ELF-1 (cell line): Measurements from ENCODE around the gene ANK2.

Experiments used
- DNase-seq: peaks from one replicate; pipeline ENCODE4 v3.0.0-alpha.2; 2016; ENCODE audit warnings: low read depth, low spot score

ANK2 gene

DNA sequence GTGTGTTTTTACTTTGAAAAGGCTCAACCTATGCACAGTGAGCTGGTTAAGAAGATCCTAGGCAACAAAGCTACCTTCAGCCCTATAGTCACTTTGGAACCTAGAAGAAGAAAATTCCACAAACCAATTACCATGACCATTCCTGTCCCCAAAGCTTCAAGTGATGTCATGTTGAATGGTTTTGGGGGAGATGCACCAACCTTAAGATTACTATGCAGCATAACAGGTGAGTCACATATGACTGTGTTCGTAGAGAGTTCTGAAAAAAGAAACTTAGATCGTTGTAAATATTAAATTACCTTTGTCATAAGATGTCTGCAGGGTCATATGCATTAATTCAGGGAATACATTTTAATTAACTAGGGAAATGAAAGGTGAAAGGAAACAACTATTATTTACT, 287.1 kb downstream of the ANK2 start:
- DNase-seq = no peak

DNA sequence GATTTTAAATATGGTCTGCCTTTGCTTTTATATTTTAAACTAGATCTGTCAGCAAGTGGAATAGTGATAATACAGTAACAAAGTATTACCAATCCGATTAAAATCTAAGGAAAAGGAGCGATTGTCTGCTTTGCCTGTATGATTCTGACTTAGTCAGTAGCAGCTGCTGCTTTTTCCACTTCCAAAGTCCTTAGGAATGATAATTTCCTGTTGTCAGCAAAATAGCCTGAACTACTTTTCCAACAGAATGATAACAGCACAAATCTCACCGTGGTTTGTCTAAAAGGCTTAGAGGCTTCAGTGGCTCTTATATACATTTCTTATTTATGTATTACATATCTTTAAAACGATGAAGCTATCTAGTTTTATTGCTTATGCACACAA, 290.0 kb downstream of the ANK2 start:
- no peak for DNase-seq

DNA sequence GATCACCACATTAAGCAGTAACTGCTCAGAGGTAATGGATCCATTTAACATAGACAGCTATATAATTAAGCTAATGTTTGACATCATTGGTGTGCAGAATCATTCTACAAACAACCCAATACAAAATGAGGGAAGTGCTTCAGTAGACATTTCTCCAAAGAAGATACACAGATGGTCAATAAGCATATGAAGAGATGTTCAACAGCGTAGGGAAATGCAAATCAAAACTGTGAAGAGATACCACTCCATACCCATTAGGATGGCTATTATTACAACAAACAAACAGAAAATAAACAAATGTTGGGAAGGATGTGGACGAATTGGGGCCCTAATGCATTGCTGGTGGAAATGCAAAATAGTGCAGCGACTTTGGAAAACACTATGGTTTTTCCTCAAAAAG, 294.6 kb downstream of the ANK2 start:
- DNase-seq = no peak

- DNase-seq = no peak
These were observed 297.8 kb downstream of the ANK2 start for GRCh38 chr4:113347245-113347644.

- no peak for DNase-seq
These were observed 300.0 kb downstream of the ANK2 start for GRCh38 chr4:113349430-113349829.

DNA sequence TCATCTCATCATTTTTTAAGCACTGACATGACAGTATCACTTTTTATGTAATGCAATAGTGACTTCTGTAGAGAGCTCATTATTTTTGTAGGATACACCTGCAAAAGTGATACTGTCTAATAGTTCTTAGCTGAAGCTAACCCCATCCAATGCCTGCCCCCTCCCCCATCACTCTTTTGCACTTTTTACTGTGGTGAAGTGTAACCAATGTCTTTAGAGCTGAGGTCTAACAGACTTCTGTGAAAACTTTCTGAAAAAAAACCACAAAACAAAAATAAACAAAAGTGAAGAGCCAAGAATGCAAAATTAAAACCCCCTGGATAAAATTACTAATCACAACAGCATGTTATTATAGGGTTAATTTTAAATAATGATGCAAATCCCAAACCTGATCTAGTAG, 301.1 kb downstream of the ANK2 start:
- no peak for DNase-seq

DNA sequence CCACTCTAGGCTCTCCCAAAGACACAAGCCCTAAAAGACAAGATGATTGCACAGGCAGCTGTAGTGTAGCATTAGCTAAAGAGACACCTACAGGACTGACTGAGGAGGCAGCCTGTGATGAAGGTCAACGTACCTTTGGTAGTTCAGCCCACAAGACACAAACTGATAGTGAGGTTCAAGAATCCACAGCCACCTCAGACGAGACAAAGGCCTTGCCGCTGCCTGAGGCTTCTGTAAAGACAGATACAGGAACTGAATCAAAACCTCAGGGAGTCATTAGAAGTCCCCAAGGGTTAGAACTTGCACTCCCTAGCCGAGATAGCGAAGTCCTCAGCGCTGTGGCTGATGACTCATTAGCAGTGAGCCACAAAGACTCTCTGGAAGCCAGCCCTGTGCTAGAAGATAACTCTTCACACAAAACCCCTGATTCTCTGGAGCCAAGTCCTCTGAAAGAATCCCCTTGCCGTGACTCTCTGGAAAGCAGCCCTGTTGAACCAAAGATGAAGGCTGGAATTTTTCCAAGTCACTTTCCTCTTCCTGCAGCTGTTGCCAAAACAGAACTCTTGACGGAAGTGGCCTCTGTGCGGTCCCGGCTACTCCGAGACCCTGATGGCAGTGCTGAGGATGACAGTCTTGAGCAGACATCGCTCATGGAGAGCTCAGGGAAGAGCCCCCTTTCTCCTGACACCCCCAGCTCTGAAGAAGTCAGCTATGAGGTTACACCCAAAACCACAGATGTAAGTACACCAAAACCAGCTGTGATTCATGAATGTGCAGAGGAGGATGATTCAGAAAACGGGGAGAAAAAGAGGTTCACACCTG, 306.3 kb downstream of the ANK2 start:
- DNase-seq = peak; percentile 53

DNA sequence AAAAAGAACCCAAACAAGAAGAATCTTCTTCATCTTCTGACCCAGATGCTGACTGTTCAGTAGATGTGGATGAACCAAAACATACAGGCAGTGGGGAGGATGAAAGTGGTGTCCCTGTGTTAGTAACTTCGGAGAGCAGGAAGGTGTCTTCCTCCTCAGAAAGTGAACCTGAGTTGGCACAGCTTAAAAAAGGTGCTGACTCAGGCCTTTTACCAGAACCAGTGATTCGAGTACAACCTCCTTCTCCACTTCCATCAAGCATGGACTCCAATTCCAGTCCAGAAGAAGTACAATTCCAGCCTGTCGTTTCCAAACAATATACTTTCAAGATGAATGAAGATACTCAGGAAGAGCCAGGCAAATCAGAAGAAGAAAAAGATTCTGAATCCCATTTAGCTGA, 307.0 kb downstream of the ANK2 start:
- no peak for DNase-seq

DNA sequence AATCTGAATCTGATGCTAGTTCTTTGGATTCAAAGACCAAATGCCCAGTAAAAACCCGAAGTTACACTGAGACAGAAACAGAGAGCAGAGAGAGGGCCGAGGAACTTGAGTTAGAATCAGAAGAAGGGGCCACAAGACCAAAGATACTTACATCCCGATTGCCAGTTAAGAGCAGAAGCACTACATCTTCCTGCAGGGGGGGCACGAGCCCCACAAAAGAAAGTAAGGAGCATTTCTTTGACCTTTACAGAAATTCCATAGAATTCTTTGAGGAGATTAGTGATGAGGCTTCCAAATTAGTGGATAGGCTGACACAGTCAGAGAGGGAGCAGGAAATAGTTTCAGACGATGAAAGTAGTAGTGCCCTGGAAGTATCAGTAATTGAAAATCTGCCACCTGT, 309.3 kb downstream of the ANK2 start:
- DNase-seq = no peak

DNA sequence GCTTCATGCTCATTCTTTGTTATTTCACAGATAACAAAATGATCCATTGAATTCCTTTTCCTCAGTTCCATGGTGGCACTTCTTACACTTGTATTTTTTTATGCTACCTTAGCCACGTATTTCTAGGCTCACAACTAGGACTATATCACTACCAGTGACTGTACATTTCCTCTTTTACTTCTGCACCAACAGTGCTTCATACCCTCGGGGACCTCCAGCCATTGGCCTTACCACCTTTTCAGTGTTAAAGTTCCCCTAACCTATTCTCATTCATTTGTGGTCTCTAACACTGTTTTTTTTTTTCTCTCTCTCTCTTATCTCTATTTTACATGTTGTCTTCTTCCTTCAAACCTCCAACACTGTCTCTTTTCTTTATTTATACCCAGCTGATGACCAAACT, 315.9 kb downstream of the ANK2 start:
- no peak for DNase-seq

GRCh38 chr4:113368056-113368455, 318.6 kb downstream of the ANK2 start:
- DNase-seq = no peak

- no peak for DNase-seq
These were observed 321.7 kb downstream of the ANK2 start for GRCh38 chr4:113371111-113371510.

- no peak for DNase-seq
These were observed 326.7 kb downstream of the ANK2 start for GRCh38 chr4:113375964-113376666.

- no peak for DNase-seq
These were observed 329.4 kb downstream of the ANK2 start for GRCh38 chr4:113378836-113379235.

GRCh38 chr4:113382704-113383103, 333.3 kb downstream of the ANK2 start:
- no peak for DNase-seq

DNA sequence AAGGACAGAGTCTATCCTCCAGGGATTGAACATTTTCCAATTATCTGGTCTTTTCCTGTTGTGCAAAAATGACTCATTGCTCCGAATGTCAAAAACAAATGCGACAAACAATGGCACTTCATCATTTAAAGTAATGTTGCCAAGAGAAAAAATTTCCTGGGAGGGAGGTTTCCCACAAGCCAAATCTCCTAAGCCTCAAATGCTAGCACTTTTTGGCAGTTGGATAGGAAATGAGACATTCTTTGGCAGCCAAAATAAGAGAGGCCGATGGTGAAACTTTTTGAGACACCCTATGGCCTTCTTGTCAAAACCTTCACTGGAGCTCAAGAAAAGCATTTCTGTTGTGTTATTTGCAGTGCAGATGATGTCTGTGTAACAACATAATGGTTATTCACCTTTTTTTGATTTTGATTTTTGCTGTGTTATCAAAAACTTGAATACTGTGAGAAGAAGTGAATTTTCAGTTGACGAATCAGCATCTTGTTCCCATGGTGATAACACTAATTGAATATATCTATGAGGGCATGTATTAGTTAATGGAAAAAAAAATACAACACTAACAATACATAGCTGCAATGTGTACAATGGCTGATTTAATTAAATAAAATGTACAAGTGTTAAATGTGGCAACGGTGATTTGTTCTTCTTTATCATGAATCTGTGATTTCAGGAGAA, 333.8 kb downstream of the ANK2 start:
- DNase-seq = no peak

DNA sequence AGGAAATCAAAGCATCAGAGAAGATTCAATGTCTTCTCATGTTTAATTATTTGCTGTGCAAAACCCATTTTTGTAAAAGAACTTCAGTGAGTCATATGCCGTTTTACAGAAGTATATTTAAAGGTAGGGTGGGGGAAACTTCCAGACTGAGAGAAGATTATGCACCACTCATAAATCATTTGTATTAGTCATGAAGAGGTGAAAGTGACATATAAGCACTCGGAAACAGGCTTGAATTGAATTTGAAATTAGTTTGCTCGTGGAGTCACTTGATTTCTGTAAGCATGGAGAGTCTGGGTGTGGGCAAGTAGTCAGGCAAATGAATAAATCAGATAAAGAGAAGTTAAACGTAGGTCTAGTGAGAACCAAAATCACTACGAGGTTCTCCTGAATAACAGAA, 335.1 kb downstream of the ANK2 start:
- DNase-seq = no peak

DNA sequence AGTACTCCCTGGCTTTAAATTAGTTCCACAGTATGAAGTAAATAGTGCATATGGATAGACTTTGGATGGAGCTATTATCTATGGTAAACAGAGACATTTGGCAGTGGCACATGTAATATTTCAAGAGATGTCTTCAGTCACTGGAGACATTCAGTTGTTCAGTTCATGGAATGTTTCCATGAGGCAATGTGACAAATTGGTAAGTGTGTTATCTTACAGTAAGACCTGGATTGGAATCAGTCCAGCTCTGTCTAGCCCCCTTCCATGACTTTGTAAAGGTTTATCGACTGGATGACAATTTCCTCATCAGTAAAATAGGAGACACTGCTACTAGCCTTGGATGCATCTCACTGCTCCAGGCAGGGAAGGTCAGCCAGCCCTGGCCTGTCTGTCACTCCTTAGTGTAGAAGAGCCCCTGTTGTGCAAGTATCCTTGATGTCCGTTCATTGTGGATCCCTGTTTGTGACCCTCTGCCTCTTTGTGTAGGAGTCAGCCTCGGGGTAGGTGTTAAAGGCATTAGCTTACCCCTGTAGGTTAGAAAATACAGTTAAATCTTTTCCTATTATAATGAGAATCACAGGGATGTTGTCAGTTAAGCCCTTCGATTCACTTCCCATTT, 335.9 kb downstream of the ANK2 start:
- DNase-seq = peak; percentile 53

DNA sequence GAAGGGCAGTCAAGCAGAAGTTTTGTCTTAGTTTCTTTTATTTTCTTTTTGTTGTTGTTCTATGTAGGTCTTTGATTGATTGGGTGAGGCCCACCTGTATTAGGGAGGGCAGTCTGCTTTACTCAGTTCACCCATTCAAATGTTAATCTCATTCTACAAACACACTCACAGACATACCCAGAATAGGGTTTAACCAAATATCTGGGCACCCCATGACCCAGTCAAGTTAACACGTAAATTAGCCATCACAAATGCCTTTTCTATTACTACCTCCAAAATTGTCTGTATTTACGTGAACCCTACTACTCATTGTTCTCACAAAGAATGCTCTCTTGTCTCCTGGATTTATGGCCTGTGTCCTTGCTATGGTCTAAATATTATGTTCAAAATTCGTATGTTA, 339.7 kb downstream of the ANK2 start:
- DNase-seq = no peak

DNA sequence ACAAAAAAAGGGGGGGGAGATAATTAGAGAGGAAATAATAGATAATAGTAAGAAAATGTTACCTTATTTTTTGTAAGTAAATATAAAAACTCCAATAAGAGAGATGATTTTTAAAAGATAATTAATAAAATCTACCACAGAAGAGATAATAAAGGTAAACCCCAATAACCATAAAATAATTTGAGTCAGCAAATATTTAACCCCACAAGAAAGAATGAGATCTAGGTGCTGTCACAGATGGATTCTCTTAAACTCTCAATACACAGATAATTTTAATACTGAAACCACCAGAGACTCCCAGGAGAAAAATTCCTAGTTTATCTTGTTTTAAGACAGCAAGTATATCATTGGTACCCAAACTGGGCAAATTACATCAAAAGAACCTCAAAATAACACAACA, 341.4 kb downstream of the ANK2 start:
- DNase-seq = no peak

DNA sequence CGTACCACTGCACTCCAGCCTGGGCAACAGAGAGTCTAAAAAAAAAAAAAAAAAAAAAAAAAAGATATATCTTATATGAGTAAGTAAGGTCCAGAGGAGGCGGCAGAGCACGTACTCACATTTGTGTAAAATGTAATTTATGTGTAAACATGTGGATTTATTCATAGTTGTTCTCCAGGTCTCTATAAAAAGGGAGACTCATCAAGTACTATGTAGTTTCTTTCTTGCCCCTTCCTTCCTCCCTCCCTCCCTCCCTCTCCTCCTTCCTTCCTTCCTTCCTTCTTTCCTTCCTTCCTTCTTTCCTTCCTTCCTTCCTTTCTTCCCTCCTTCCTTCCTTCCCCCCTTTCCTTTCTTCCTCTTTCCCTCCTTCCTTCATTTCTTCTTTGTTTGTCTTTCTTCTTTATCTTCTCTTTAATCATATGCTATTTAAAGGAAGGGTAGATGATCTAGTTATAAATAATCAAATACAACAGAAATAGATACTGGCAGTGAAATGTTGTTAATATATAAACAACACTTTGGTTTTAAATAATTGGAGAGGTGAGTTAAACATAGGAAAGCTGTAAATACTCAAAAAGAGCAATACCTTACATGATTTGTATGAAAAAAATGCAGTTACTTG, 344.8 kb downstream of the ANK2 start:
- DNase-seq = no peak
